HEK293 (cell line): ENCODE results near the gene CLIP3.

Source experiments
- CTCF ChIA-PET: fragments of 350-600 bp; formaldehyde crosslinking; extraction: SDS; loops from one replicate; lab custom pipeline; 2021; ENCODE audit warnings: antibody characterized with exemption; lab: Yijun Ruan, JAX
- POLR2A ChIA-PET: fragments of 300-600 bp; formaldehyde crosslinking; extraction: SDS; loops from one replicate; lab custom pipeline; 2020; ENCODE audit warnings: antibody characterized with exemption, inconsistent platforms; lab: Yijun Ruan, JAX
- H3K27ac ChIP-seq: fragments of 200-500 bp; sonication (Bioruptor generic); 2 replicates; pipeline ENCODE4 v1.5.1; 2014; ENCODE audit warnings: low read depth, low read length, control low read depth, inconsistent platforms; ENCODE audit errors: extremely low read depth
- H3K36me3 ChIP-seq, 2 experiments: fragments of 200-500 bp in 1 of 2; sonication (Bioruptor generic) in 1 of 2; 1 replicate in 1 of 2; 2 replicates in 1 of 2; pipeline ENCODE4 v1.5.1; 2014 to 2017; ENCODE audit warnings: inconsistent platforms in 2 of 2, low read length in 2 of 2; ENCODE audit not compliant: control insufficient read depth in 2 of 2, insufficient read depth in 1 of 2
- H3K4me1 ChIP-seq: fragments of 200-500 bp; sonication (Bioruptor generic); 2 replicates; pipeline ENCODE4 v1.5.1; 2014; ENCODE audit warnings: mild to moderate bottlenecking, low read length, inconsistent platforms; ENCODE audit not compliant: control insufficient read depth, insufficient read depth
- H3K4me3 ChIP-seq: 2 replicates; pipeline ENCODE4 v1.5.1; 2011; ENCODE audit warnings: low read depth, mild to moderate bottlenecking, control low read depth, low read length, moderate library complexity
- H3K9me3 ChIP-seq: fragments of 200-500 bp; sonication (Bioruptor generic); 2 replicates; pipeline ENCODE4 v1.5.1; 2014; ENCODE audit warnings: low read depth, low read length, inconsistent platforms; ENCODE audit not compliant: control insufficient read depth, insufficient read depth
- KLF1 ChIP-seq: fragments of 450-650 bp; formaldehyde crosslinking; IDR thresholded peaks from 2 replicates; pipeline ENCODE4 v1.5.1; 2016; ENCODE audit warnings: missing biosample characterization, missing genetic modification characterization
- SP3 ChIP-seq: fragments of 450-650 bp; formaldehyde crosslinking; IDR thresholded peaks from 2 replicates; pipeline ENCODE4 v1.5.1; 2016; ENCODE audit warnings: missing biosample characterization, missing genetic modification characterization
- ZNF121 ChIP-seq: fragments of 450-650 bp; formaldehyde crosslinking; IDR thresholded peaks from 2 replicates; pipeline ENCODE4 v1.5.1; 2016; ENCODE audit warnings: missing biosample characterization, missing genetic modification characterization
- ZNF23 ChIP-seq: fragments of 450-650 bp; formaldehyde crosslinking; IDR thresholded peaks from 2 replicates; pipeline ENCODE4 v1.5.1; 2016; ENCODE audit warnings: missing biosample characterization, missing genetic modification characterization, borderline replicate concordance
- ZNF768 ChIP-seq: fragments of 450-650 bp; formaldehyde crosslinking; IDR thresholded peaks from 2 replicates; pipeline ENCODE4 v1.5.1; 2018; ENCODE audit warnings: missing biosample characterization, mild to moderate bottlenecking, missing genetic modification characterization
- ZNF792 ChIP-seq: fragments of 450-650 bp; formaldehyde crosslinking; IDR thresholded peaks from 2 replicates; pipeline ENCODE4 v1.5.1; 2016; ENCODE audit warnings: missing biosample characterization, missing genetic modification characterization
- TF ChIP-seq, protein P1 (sequence below): fragments of 450-650 bp; formaldehyde crosslinking; IDR thresholded peaks from 2 replicates; pipeline ENCODE4 v1.5.1; 2016; ENCODE audit warnings: missing biosample characterization, missing genetic modification characterization
- TF ChIP-seq, protein P2 (sequence below): fragments of 450-650 bp; formaldehyde crosslinking; IDR thresholded peaks from 2 replicates; pipeline ENCODE4 v1.5.1; 2016; ENCODE audit warnings: missing biosample characterization, missing genetic modification characterization
- TF ChIP-seq, protein P3 (sequence below): fragments of 450-650 bp; formaldehyde crosslinking; IDR thresholded peaks from 2 replicates; pipeline ENCODE4 v1.5.1; 2016; ENCODE audit warnings: missing biosample characterization, missing genetic modification characterization, low read depth

CLIP3 gene

DNA sequence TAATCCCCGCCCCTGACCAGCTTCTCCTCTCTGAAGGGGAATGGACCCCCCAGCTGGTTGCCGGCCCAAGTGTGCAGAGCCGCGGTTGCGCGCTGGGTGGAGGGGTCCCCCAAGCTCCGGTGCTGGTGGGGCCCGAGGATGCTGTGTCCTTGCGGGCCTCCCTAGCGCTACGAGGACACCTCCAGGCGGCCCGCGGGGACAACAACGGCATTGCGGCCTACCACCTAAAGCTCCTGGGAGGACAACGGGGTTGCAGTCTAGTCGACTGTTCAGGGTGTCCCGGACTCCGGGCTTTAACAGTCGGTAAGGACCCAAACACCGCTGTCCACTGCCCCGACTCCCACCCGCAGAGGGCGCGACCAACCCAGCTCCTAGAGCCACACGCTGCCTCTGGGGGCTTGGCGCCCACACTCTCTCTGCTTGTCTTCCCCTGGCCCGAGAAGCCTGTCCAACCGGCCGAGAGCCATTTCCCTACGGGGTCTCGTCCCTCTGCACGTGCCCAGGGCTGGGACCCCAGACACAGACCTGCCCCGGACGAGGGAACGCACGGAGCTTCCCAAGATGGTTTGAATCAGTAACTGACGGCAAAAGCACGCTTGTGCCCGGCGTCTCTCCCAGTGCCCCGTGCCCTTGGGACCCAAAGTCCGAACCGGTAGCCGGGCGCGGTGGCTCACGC, 38.6 kb downstream of the CLIP3 start:
- peaks cover 19 to 24% of the 10 kb centered on the region in 2 experiments for H3K36me3 ChIP-seq
- POLR2A ChIA-PET, result interaction anchor here (0.6 to 2.3 kb wide), 4 partner anchors 20 to 246 kb away, joined by 3 to 11 read pairs (median 6); partner anchors contain the start of genes ALKBH6 and LIN37
- peaks cover 19% of the 10 kb centered on the region for H3K4me1 ChIP-seq
- CTCF ChIA-PET, result interaction anchor here (0.7 to 3.9 kb wide), 11 partner anchors 9 to 1018 kb away, joined by 3 to 11 read pairs (median 4); no protein-coding TSS in a partner anchor
- no peaks in the 10 kb centered on the region for H3K9me3 ChIP-seq
- TF ChIP-seq, protein P1, sequence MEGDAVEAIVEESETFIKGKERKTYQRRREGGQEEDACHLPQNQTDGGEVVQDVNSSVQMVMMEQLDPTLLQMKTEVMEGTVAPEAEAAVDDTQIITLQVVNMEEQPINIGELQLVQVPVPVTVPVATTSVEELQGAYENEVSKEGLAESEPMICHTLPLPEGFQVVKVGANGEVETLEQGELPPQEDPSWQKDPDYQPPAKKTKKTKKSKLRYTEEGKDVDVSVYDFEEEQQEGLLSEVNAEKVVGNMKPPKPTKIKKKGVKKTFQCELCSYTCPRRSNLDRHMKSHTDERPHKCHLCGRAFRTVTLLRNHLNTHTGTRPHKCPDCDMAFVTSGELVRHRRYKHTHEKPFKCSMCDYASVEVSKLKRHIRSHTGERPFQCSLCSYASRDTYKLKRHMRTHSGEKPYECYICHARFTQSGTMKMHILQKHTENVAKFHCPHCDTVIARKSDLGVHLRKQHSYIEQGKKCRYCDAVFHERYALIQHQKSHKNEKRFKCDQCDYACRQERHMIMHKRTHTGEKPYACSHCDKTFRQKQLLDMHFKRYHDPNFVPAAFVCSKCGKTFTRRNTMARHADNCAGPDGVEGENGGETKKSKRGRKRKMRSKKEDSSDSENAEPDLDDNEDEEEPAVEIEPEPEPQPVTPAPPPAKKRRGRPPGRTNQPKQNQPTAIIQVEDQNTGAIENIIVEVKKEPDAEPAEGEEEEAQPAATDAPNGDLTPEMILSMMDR, result 0 out of 2 replicates have a peak, but pooled peaks have one; percentile 18
- TF ChIP-seq, protein P2, sequence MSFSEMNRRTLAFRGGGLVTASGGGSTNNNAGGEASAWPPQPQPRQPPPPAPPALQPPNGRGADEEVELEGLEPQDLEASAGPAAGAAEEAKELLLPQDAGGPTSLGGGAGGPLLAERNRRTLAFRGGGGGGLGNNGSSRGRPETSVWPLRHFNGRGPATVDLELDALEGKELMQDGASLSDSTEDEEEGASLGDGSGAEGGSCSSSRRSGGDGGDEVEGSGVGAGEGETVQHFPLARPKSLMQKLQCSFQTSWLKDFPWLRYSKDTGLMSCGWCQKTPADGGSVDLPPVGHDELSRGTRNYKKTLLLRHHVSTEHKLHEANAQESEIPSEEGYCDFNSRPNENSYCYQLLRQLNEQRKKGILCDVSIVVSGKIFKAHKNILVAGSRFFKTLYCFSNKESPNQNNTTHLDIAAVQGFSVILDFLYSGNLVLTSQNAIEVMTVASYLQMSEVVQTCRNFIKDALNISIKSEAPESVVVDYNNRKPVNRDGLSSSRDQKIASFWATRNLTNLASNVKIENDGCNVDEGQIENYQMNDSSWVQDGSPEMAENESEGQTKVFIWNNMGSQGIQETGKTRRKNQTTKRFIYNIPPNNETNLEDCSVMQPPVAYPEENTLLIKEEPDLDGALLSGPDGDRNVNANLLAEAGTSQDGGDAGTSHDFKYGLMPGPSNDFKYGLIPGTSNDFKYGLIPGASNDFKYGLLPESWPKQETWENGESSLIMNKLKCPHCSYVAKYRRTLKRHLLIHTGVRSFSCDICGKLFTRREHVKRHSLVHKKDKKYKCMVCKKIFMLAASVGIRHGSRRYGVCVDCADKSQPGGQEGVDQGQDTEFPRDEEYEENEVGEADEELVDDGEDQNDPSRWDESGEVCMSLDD (tag by site-specific recombination), result peak; percentile 65; the same call in 1 of the 2 replicates
- TF ChIP-seq ZNF792 (tag by site-specific recombination) (0 out of 2 replicates have a peak, but pooled peaks have one; percentile 12), SP3 (tag by site-specific recombination) (no peak), ZNF768 (tag by site-specific recombination) (no peak), KLF1 (tag by site-specific recombination) (no peak), ZNF23 (tag by site-specific recombination) (0 out of 2 replicates have a peak, but pooled peaks have one; percentile 29)
- no peak overlapping the region for H3K4me3 ChIP-seq
- peak overlapping the region; percentile 29; the same call in 1 of the 2 replicates for H3K27ac ChIP-seq

DNA sequence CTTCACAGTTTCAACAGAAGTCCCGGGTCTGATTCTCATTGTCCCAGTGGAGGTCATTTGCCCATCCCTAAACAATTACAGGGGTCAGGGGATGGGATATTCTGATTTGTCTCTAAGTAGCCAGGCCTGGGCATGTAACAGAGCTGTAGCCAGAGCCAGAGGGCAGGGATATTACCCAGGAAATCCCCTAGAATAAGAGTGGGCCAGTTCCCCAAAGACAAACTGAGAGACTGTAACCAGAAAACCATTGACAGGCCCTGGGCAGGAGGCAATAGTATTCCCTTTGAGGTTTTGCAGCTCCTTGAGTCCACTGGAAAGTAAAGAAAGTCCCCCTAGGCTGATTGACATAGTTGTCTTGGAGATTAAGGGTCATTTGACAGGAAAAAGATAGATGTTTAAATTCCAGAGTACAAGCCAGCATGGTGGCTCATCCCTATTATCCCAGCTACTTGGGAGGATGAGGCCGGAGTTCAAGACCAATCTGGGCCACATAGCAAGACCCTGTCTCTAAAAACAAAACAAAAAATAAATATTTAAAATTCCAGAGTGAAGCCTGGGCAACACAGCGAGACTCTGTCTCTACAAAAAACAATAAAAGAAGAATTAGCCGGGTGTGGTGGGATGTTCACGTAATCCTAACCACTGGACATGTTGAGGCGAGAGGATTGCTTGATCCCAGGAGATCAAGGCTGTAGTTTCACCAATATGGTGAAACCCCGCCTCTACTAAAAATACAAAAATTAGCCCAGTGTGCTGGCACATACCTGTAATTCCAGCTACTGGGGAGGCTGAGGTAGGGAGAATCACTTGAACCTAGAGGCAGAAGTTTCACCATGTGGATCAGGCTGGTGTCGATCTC, 39.5 kb downstream of the CLIP3 start:
- Histone ChIP-seq H3K27ac (no peak overlapping the region; the same call in 1 of the 2 replicates), H3K4me3 (no peak overlapping the region), H3K9me3 (no peaks in the 10 kb centered on the region), H3K4me1 (peaks cover 16% of the 10 kb centered on the region), H3K36me3 (peaks cover 14 to 16% of the 10 kb centered on the region in 2 experiments)
- CTCF ChIA-PET, result interaction anchor here (0.7 to 1.4 kb wide), 5 partner anchors 45 to 219 kb away, joined by 3 to 4 read pairs (median 4); no protein-coding TSS in a partner anchor
- TF ChIP-seq, protein P3, sequence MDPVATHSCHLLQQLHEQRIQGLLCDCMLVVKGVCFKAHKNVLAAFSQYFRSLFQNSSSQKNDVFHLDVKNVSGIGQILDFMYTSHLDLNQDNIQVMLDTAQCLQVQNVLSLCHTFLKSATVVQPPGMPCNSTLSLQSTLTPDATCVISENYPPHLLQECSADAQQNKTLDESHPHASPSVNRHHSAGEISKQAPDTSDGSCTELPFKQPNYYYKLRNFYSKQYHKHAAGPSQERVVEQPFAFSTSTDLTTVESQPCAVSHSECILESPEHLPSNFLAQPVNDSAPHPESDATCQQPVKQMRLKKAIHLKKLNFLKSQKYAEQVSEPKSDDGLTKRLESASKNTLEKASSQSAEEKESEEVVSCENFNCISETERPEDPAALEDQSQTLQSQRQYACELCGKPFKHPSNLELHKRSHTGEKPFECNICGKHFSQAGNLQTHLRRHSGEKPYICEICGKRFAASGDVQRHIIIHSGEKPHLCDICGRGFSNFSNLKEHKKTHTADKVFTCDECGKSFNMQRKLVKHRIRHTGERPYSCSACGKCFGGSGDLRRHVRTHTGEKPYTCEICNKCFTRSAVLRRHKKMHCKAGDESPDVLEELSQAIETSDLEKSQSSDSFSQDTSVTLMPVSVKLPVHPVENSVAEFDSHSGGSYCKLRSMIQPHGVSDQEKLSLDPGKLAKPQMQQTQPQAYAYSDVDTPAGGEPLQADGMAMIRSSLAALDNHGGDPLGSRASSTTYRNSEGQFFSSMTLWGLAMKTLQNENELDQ, result no peak
- peak; percentile 23; the same call in 1 of the 2 replicates for TF ChIP-seq ZNF121 (tag by site-specific recombination)
- POLR2A ChIA-PET, result interaction anchor here (0.6 to 2.3 kb wide), 3 partner anchors 21 to 245 kb away, joined by 3 to 11 read pairs (median 3); partner anchors contain the start of genes ALKBH6 and LIN37
